Sciatic nerve (tissue), 2 donors: ENCODE measurements around the gene SEMA7A. TPM values are rescaled to one million over a fixed set of nuclear protein-coding genes. Genes with fewer than 3 reads are reported as not detected.

Experiments used
- ATAC-seq: fragments of 200-7000 bp; cut with Tn5 transposase; one replicate; pipeline ENCODE4 v1.9.1; 2020; ENCODE audit warnings: mild to moderate bottlenecking, moderate library complexity
- DNase-seq: peaks from one replicate; pipeline ENCODE4 v3.0.0-alpha.2; 2020; ENCODE audit warnings: low spot score
- intact Hi-C: fragments of 100-400 bp; cut with DNase I; formaldehyde crosslinking; loops from one replicate; pipeline ENCODE4 v1.14.2; 2022
- total RNA-seq: library from RNA; stranded (reverse); fragmentation: NEBNext Ultra II Directional; extraction: Animal tissue kit (Norgen Biotek cat#: 25700); gene quantifications from one replicate; pipeline ENCODE4 v1.2.1, GENCODE V29; 2021
- donor health status: DM: no; HTN: no; CAD: no.
- donor health status: DM: no; HTN: no; CAD: no.

Gene SEMA7A
- total RNA-seq, 1 donor from 2014 or later, result 30.9 TPM

GRCh38 chr15:74383695-74384565 lies 49.8 kb downstream of the SEMA7A start:
- DNase-seq, result no peak
- ATAC-seq, result no peak
- intact Hi-C loops, result loop anchor here (2.0 to 5.0 kb wide), 2 partner anchors 53 to 383 kb away; no protein-coding TSS in a partner anchor

GRCh38 chr15:74383286-74383685 lies 50.5 kb downstream of the SEMA7A start:
- intact Hi-C loops, result loop anchor here (2.0 to 5.0 kb wide), 2 partner anchors 54 to 384 kb away; no protein-coding TSS in a partner anchor
- ATAC-seq (no peak), DNase-seq (no peak)

- DNase-seq, result peak; percentile 93
- intact Hi-C loops, result loop anchor here (2.0 to 5.0 kb wide), 2 partner anchors 55 to 385 kb away; no protein-coding TSS in a partner anchor
- peak; percentile 92 for ATAC-seq
These were observed 51.5 kb downstream of the SEMA7A start for GRCh38 chr15:74382004-74382816.

- intact Hi-C loops, result loop anchor here (5.0 kb wide), 1 partner anchor 386 kb away; no protein-coding TSS in a partner anchor
These were observed 52.3 kb downstream of the SEMA7A start for GRCh38 chr15:74381481-74381880.

GRCh38 chr15:74381190-74381453 lies 52.6 kb downstream of the SEMA7A start:
- intact Hi-C loops, result loop anchor here (5.0 kb wide), 1 partner anchor 386 kb away; no protein-coding TSS in a partner anchor
- ATAC-seq (no peak), DNase-seq (no peak)

More at GRCh38 chr15:74381481-74381880, 52.3 kb downstream of the SEMA7A start:
- DNase-seq (no peak), ATAC-seq (no peak)

GRCh38 chr15:74380361-74381189 lies 53.2 kb downstream of the SEMA7A start:
- DNase-seq, result no peak
- intact Hi-C loops, result loop anchor here (5.0 kb wide), 1 partner anchor 387 kb away; no protein-coding TSS in a partner anchor
- ATAC-seq, result no peak

- intact Hi-C loops, result no loop called here
- no peak for ATAC-seq
- DNase-seq, result no peak
These were observed 54.9 kb downstream of the SEMA7A start for GRCh38 chr15:74378848-74379247.

GRCh38 chr15:74377831-74378766 lies 55.7 kb downstream of the SEMA7A start:
- DNase-seq (no peak), ATAC-seq (no peak)
- intact Hi-C loops, result no loop called here

- ATAC-seq, result no peak
- DNase-seq, result peak; percentile 45
- intact Hi-C loops, result no loop called here
These were observed 56.8 kb downstream of the SEMA7A start for GRCh38 chr15:74376825-74377581.

GRCh38 chr15:74376226-74376625 lies 57.5 kb downstream of the SEMA7A start:
- intact Hi-C loops, result no loop called here
- DNase-seq (peak; percentile 53), ATAC-seq (no peak)

- ATAC-seq, result peak; percentile 70
- peak; percentile 92 for DNase-seq
- intact Hi-C loops, result no loop called here
These were observed 58.5 kb downstream of the SEMA7A start for GRCh38 chr15:74375303-74375693.

GRCh38 chr15:74374648-74375302 lies 59.0 kb downstream of the SEMA7A start:
- intact Hi-C loops, result loop anchor here (5.0 kb wide), 2 partner anchors 243 to 258 kb away; partner anchors contain the start of gene CLK3
- no peak for DNase-seq
- ATAC-seq, result no peak

- intact Hi-C loops, result loop anchor here (5.0 kb wide), 2 partner anchors 243 to 258 kb away; partner anchors contain the start of gene CLK3
- peak; percentile 98 for ATAC-seq
- DNase-seq, result peak; percentile 93
These were observed 59.8 kb downstream of the SEMA7A start for GRCh38 chr15:74373731-74374647.

- ATAC-seq (no peak), DNase-seq (no peak)
- intact Hi-C loops, result loop anchor here (5.0 kb wide), 2 partner anchors 244 to 259 kb away; partner anchors contain the start of gene CLK3
These were observed 60.6 kb downstream of the SEMA7A start for GRCh38 chr15:74373056-74373650.

- ATAC-seq (no peak), DNase-seq (peak; percentile 27)
- intact Hi-C loops, result loop anchor here (5.0 kb wide), 2 partner anchors 247 to 262 kb away; partner anchors contain the start of gene CLK3
These were observed 63.3 kb downstream of the SEMA7A start for GRCh38 chr15:74370471-74370870.
